ENCODE data around the gene SND1.

DNA sequence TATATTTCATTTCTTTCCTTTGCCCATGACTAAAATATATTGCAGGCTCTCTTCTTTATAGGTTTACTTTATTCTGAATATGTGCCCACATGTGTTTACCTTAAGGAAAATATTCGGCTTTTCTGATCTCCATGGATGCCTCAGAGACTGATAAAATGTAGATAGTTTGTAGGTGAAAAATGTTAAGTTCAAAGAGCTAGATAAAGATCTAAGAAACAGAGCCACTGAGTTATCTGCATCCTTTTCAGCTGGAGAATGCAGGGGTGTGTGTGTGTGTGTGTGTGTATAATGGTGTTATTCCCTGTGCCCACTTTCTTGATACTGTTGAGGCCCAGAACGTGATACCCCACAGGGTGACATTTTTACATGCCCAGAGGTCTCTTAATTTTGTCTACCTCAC is 228.5 kb downstream of the SND1 start:
- TF ChIP-seq, protein P1, sequence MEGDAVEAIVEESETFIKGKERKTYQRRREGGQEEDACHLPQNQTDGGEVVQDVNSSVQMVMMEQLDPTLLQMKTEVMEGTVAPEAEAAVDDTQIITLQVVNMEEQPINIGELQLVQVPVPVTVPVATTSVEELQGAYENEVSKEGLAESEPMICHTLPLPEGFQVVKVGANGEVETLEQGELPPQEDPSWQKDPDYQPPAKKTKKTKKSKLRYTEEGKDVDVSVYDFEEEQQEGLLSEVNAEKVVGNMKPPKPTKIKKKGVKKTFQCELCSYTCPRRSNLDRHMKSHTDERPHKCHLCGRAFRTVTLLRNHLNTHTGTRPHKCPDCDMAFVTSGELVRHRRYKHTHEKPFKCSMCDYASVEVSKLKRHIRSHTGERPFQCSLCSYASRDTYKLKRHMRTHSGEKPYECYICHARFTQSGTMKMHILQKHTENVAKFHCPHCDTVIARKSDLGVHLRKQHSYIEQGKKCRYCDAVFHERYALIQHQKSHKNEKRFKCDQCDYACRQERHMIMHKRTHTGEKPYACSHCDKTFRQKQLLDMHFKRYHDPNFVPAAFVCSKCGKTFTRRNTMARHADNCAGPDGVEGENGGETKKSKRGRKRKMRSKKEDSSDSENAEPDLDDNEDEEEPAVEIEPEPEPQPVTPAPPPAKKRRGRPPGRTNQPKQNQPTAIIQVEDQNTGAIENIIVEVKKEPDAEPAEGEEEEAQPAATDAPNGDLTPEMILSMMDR (IDR thresholded peaks at IDR 0.05 in 2 of 3, conservative IDR thresholded peaks at IDR 0.05 in 1 of 3; ENCODE audit: control insufficient read depth in 2 of 3, extremely low read depth in 1 of 3, insufficient read depth in 1 of 3, low read depth in 3 of 3, low read length in 3 of 3) = no peak
- TF ChIP-seq SMARCA5 (IDR thresholded peaks at IDR 0.05) (no peak), EGR1 (IDR thresholded peaks at IDR 0.05; ENCODE audit: borderline replicate concordance in 1 of 2, low read depth in 2 of 2, low read length in 2 of 2) (no peak), SIX5 (IDR thresholded peaks at IDR 0.05; ENCODE audit: low read depth, low read length, severe bottlenecking) (no peak), RAD51 (IDR thresholded peaks at IDR 0.05) (no peak)
- TF ChIP-seq, protein P2, sequence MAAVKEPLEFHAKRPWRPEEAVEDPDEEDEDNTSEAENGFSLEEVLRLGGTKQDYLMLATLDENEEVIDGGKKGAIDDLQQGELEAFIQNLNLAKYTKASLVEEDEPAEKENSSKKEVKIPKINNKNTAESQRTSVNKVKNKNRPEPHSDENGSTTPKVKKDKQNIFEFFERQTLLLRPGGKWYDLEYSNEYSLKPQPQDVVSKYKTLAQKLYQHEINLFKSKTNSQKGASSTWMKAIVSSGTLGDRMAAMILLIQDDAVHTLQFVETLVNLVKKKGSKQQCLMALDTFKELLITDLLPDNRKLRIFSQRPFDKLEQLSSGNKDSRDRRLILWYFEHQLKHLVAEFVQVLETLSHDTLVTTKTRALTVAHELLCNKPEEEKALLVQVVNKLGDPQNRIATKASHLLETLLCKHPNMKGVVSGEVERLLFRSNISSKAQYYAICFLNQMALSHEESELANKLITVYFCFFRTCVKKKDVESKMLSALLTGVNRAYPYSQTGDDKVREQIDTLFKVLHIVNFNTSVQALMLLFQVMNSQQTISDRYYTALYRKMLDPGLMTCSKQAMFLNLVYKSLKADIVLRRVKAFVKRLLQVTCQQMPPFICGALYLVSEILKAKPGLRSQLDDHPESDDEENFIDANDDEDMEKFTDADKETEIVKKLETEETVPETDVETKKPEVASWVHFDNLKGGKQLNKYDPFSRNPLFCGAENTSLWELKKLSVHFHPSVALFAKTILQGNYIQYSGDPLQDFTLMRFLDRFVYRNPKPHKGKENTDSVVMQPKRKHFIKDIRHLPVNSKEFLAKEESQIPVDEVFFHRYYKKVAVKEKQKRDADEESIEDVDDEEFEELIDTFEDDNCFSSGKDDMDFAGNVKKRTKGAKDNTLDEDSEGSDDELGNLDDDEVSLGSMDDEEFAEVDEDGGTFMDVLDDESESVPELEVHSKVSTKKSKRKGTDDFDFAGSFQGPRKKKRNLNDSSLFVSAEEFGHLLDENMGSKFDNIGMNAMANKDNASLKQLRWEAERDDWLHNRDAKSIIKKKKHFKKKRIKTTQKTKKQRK (IDR thresholded peaks at IDR 0.05; ENCODE audit: low read depth, low read length) = no peak
- TF ChIP-seq, protein P3, sequence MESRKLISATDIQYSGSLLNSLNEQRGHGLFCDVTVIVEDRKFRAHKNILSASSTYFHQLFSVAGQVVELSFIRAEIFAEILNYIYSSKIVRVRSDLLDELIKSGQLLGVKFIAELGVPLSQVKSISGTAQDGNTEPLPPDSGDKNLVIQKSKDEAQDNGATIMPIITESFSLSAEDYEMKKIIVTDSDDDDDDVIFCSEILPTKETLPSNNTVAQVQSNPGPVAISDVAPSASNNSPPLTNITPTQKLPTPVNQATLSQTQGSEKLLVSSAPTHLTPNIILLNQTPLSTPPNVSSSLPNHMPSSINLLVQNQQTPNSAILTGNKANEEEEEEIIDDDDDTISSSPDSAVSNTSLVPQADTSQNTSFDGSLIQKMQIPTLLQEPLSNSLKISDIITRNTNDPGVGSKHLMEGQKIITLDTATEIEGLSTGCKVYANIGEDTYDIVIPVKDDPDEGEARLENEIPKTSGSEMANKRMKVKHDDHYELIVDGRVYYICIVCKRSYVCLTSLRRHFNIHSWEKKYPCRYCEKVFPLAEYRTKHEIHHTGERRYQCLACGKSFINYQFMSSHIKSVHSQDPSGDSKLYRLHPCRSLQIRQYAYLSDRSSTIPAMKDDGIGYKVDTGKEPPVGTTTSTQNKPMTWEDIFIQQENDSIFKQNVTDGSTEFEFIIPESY (IDR thresholded peaks at IDR 0.05) = no peak

Data from GM12878 (cell line).